GM23338 (cell line): Measurements from ENCODE around the gene PLD1. TPM values are rescaled to one million over a fixed set of nuclear protein-coding genes. Genes with fewer than 3 reads are reported as not detected.

Source experiments
- ATAC-seq: fragments of 200-7000 bp; cut with Tn5 transposase; 3 replicates; pipeline ENCODE4 v1.9.1; 2020
- DNase-seq: peaks from one replicate; pipeline ENCODE4 v3.0.0-alpha.2; 2015; ENCODE audit warnings: low spot score
- H2AFZ ChIP-seq: fragments of 200-600 bp; sonication (generic); 2 replicates; pipeline ENCODE4 v1.8.0; 2016; ENCODE audit warnings: antibody characterized with exemption, mild to moderate bottlenecking, moderate library complexity
- H3F3A ChIP-seq: fragments of 200-600 bp; sonication (generic); replicated peaks from 2 replicates; pipeline ENCODE4 v1.8.0; 2017; ENCODE audit warnings: antibody characterized with exemption, mixed run types, low read depth
- H3K27ac ChIP-seq: fragments of 200-600 bp; sonication (generic); 2 replicates; pipeline ENCODE4 v1.6.1; 2016; ENCODE audit warnings: low read depth
- H3K27me3 ChIP-seq: fragments of 200-600 bp; sonication (generic); 2 replicates; pipeline ENCODE4 v1.8.0; 2016; ENCODE audit warnings: mild to moderate bottlenecking, mixed run types, moderate library complexity; ENCODE audit not compliant: insufficient read depth
- H3K36me3 ChIP-seq: fragments of 200-600 bp; sonication (generic); 2 replicates; pipeline ENCODE4 v1.8.0; 2016; ENCODE audit warnings: mild to moderate bottlenecking; ENCODE audit not compliant: insufficient read depth
- H3K4me1 ChIP-seq: fragments of 200-600 bp; sonication (generic); 2 replicates; pipeline ENCODE4 v1.8.0; 2016; ENCODE audit warnings: mild to moderate bottlenecking, moderate library complexity; ENCODE audit not compliant: insufficient read depth
- H3K4me2 ChIP-seq: fragments of 200-600 bp; sonication (generic); 2 replicates; pipeline ENCODE4 v1.7.1; 2017; ENCODE audit warnings: mixed run types
- H3K4me3 ChIP-seq: fragments of 200-600 bp; sonication (generic); 2 replicates; pipeline ENCODE4 v1.6.1; 2016; ENCODE audit warnings: mixed run types
- H3K79me2 ChIP-seq: fragments of 200-600 bp; sonication (generic); replicated peaks from 2 replicates; pipeline ENCODE4 v1.8.0; 2017; ENCODE audit warnings: mild to moderate bottlenecking; ENCODE audit not compliant: insufficient read depth
- H3K9me2 ChIP-seq: fragments of 200-600 bp; sonication (generic); 2 replicates; pipeline ENCODE4 v1.8.0; 2017; ENCODE audit not compliant: insufficient read depth
- H4K20me1 ChIP-seq: fragments of 200-600 bp; sonication (generic); replicated peaks from 2 replicates; pipeline ENCODE4 v1.8.0; 2017; ENCODE audit warnings: mild to moderate bottlenecking; ENCODE audit not compliant: insufficient read depth
- H3K27ac Mint-ChIP-seq: 2 replicates; pipeline ENCODE4 v1.8.0; 2020; ENCODE audit warnings: inconsistent platforms, mild to moderate bottlenecking, moderate library complexity, mixed read lengths
- H3K27me3 Mint-ChIP-seq: 3 replicates; pipeline ENCODE4 v1.8.0; 2022; ENCODE audit warnings: low read depth, mild to moderate bottlenecking, moderate library complexity, mixed read lengths, inconsistent platforms; ENCODE audit not compliant: insufficient read depth, poor library complexity
- H3K36me3 Mint-ChIP-seq: 3 replicates; pipeline ENCODE4 v1.8.0; 2021; ENCODE audit warnings: low read depth, mild to moderate bottlenecking, inconsistent platforms, moderate library complexity, mixed read lengths
- H3K4me1 Mint-ChIP-seq: 3 replicates; pipeline ENCODE4 v1.8.0; 2020; ENCODE audit warnings: mild to moderate bottlenecking, inconsistent platforms, mixed read lengths
- H3K4me3 Mint-ChIP-seq: 3 replicates; pipeline ENCODE4 v1.8.0; 2021; ENCODE audit warnings: moderate library complexity, mild to moderate bottlenecking, inconsistent platforms, mixed read lengths
- H3K9me3 Mint-ChIP-seq: 3 replicates; pipeline ENCODE4 v1.8.0; 2020; ENCODE audit warnings: moderate library complexity, mild to moderate bottlenecking, inconsistent platforms, mixed read lengths
- CREB1 ChIP-seq: fragments of 250-450 bp; sonication (Bioruptor Pico); IDR thresholded peaks from 2 replicates; pipeline ENCODE4 v1.5.0; 2020; ENCODE audit warnings: low read depth, mild to moderate bottlenecking, moderate library complexity
- EZH2phosphoT487 ChIP-seq: fragments of 200-600 bp; sonication (generic); IDR thresholded peaks from one replicate; pipeline ENCODE4 v1.8.1; 2018; ENCODE audit warnings: antibody characterized with exemption; ENCODE audit not compliant: unreplicated experiment
- JUNB ChIP-seq: IDR thresholded peaks from one replicate; pipeline ENCODE4 v1.6.1; 2016; ENCODE audit warnings: antibody characterized with exemption; ENCODE audit not compliant: unreplicated experiment
- NANOG ChIP-seq: IDR thresholded peaks from 2 replicates; pipeline ENCODE4 v1.6.1; 2016; ENCODE audit warnings: antibody characterized with exemption, borderline replicate concordance
- POLR2AphosphoS5 ChIP-seq: IDR thresholded peaks from 2 replicates; pipeline ENCODE4 v1.6.1; 2016; ENCODE audit warnings: antibody characterized with exemption, low read depth
- ZNF114 ChIP-seq: fragments of 250-450 bp; sonication (Bioruptor Pico); IDR thresholded peaks from 2 replicates; pipeline ENCODE4 v1.5.0; 2020; ENCODE audit warnings: mild to moderate bottlenecking, moderate library complexity
- ZNF331 ChIP-seq: fragments of 250-450 bp; sonication (Bioruptor Pico); IDR thresholded peaks from 2 replicates; pipeline ENCODE4 v1.5.0; 2020; ENCODE audit warnings: low read depth, mild to moderate bottlenecking, moderate library complexity
- polyA plus RNA-seq: library from polyadenylated mRNA; unstranded; fragments of >200 nt; fragmentation: Nextera tagmentation; extraction: Ambion mirVana; gene quantifications from 2 replicates; pipeline ENCODE4 v1.2.1, GENCODE V29; 2016
- total RNA-seq: library from RNA; depleted of rRNA; stranded (reverse); fragments of >200 nt; shearing (Covaris generic); gene quantifications from 2 replicates; pipeline ENCODE4 v1.2.3, GENCODE V29; 2014
- TF ChIP-seq, protein P1 (sequence below): fragments of 250-450 bp; sonication (Bioruptor Pico); IDR thresholded peaks from 2 replicates; pipeline ENCODE4 v1.5.0; 2020; ENCODE audit warnings: mild to moderate bottlenecking, moderate library complexity

Gene PLD1
- total and polyA plus RNA-seq, 2 experiments from 2014 or later: 1.4 to 2.2 TPM

- TF ChIP-seq, protein P1, sequence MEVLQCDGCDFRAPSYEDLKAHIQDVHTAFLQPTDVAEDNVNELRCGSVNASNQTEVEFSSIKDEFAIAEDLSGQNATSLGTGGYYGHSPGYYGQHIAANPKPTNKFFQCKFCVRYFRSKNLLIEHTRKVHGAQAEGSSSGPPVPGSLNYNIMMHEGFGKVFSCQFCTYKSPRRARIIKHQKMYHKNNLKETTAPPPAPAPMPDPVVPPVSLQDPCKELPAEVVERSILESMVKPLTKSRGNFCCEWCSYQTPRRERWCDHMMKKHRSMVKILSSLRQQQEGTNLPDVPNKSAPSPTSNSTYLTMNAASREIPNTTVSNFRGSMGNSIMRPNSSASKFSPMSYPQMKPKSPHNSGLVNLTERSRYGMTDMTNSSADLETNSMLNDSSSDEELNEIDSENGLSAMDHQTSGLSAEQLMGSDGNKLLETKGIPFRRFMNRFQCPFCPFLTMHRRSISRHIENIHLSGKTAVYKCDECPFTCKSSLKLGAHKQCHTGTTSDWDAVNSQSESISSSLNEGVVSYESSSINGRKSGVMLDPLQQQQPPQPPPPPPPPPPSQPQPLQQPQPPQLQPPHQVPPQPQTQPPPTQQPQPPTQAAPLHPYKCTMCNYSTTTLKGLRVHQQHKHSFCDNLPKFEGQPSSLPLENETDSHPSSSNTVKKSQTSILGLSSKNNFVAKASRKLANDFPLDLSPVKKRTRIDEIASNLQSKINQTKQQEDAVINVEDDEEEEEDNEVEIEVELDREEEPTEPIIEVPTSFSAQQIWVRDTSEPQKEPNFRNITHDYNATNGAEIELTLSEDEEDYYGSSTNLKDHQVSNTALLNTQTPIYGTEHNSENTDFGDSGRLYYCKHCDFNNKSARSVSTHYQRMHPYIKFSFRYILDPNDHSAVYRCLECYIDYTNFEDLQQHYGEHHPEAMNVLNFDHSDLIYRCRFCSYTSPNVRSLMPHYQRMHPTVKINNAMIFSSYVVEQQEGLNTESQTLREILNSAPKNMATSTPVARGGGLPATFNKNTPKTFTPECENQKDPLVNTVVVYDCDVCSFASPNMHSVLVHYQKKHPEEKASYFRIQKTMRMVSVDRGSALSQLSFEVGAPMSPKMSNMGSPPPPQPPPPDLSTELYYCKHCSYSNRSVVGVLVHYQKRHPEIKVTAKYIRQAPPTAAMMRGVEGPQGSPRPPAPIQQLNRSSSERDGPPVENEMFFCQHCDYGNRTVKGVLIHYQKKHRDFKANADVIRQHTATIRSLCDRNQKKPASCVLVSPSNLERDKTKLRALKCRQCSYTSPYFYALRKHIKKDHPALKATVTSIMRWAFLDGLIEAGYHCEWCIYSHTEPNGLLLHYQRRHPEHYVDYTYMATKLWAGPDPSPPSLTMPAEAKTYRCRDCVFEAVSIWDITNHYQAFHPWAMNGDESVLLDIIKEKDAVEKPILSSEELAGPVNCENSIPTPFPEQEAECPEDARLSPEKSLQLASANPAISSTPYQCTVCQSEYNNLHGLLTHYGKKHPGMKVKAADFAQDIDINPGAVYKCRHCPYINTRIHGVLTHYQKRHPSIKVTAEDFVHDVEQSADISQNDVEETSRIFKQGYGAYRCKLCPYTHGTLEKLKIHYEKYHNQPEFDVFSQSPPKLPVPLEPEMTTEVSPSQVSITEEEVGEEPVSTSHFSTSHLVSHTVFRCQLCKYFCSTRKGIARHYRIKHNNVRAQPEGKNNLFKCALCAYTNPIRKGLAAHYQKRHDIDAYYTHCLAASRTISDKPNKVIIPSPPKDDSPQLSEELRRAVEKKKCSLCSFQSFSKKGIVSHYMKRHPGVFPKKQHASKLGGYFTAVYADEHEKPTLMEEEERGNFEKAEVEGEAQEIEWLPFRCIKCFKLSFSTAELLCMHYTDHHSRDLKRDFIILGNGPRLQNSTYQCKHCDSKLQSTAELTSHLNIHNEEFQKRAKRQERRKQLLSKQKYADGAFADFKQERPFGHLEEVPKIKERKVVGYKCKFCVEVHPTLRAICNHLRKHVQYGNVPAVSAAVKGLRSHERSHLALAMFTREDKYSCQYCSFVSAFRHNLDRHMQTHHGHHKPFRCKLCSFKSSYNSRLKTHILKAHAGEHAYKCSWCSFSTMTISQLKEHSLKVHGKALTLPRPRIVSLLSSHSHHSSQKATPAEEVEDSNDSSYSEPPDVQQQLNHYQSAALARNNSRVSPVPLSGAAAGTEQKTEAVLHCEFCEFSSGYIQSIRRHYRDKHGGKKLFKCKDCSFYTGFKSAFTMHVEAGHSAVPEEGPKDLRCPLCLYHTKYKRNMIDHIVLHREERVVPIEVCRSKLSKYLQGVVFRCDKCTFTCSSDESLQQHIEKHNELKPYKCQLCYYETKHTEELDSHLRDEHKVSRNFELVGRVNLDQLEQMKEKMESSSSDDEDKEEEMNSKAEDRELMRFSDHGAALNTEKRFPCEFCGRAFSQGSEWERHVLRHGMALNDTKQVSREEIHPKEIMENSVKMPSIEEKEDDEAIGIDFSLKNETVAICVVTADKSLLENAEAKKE (CRISPR knock-in tag): no peak
- no peak for TF ChIP-seq CREB1 (CRISPR knock-in tag)
- TF ChIP-seq NANOG: no peak
- no peak for TF ChIP-seq ZNF114 (CRISPR knock-in tag)
- TF ChIP-seq POLR2AphosphoS5: no peak
- no peak for TF ChIP-seq EZH2phosphoT487
- TF ChIP-seq JUNB: no peak
These were observed 80.6 kb downstream of the PLD1 start (continued) for GRCh38 chr3:171729452-171730334.

- H2AFZ ChIP-seq: no peak overlapping the region
- DNase-seq: no peak
- H3K4me3 Mint-ChIP-seq: no peak overlapping the region; the same call in 2 of the 3 replicates
- no peak for TF ChIP-seq ZNF331 (CRISPR knock-in tag)
- TF ChIP-seq, protein P1 (CRISPR knock-in tag): no peak
These were observed 83.0 kb downstream of the PLD1 start for GRCh38 chr3:171727288-171727687.

More at GRCh38 chr3:171727288-171727687, 83.0 kb downstream of the PLD1 start:
- H3K27me3 ChIP-seq: no peaks in the 10 kb centered on the region
- Mint-ChIP-seq H3K27ac (0 out of 2 replicates have a peak overlapping the region, but pooled peaks have one; percentile 40), H3K27me3 (peaks cover 2% of the 10 kb centered on the region), H3K36me3 (no peaks in the 10 kb centered on the region), H3K9me3 (no peaks in the 10 kb centered on the region), H3K4me1 (peaks cover 22% of the 10 kb centered on the region)
- ATAC-seq: no peak
- H4K20me1 ChIP-seq: no peaks in the 10 kb centered on the region
- no peak overlapping the region for H3K27ac ChIP-seq
- H3F3A ChIP-seq: no peaks in the 10 kb centered on the region
- H3K9me2 ChIP-seq: no peaks in the 10 kb centered on the region
- no peak overlapping the region for H3K4me3 ChIP-seq
- H3K36me3 ChIP-seq: no peaks in the 10 kb centered on the region
- no peaks in the 10 kb centered on the region for H3K79me2 ChIP-seq
- H3K4me1 ChIP-seq: peaks cover 9% of the 10 kb centered on the region
- no peak overlapping the region for H3K4me2 ChIP-seq
